ENCODE measurements around the gene RXRA.

RXRA gene

DNA sequence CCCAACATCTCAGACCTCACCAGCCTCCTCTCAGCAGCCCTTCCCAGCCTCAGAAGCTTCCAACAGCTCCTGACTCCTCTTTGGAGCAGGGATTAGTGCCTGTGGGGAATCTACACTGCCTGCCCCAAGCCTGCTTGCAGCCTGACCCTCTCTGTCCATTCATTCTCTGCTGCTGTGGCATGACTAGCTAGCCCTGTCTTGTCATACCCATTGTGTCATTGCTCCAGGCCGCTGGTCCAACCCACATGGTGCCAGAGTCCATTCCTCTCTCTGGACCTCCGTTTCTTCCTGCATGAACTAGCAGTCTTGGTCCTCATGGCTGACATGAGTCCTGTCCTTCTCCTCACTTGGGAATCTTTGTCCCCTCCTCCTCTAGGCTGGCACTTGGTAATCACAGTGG is 12.8 kb upstream of the RXRA start:
- FAIRE-seq, result no peak

DNA sequence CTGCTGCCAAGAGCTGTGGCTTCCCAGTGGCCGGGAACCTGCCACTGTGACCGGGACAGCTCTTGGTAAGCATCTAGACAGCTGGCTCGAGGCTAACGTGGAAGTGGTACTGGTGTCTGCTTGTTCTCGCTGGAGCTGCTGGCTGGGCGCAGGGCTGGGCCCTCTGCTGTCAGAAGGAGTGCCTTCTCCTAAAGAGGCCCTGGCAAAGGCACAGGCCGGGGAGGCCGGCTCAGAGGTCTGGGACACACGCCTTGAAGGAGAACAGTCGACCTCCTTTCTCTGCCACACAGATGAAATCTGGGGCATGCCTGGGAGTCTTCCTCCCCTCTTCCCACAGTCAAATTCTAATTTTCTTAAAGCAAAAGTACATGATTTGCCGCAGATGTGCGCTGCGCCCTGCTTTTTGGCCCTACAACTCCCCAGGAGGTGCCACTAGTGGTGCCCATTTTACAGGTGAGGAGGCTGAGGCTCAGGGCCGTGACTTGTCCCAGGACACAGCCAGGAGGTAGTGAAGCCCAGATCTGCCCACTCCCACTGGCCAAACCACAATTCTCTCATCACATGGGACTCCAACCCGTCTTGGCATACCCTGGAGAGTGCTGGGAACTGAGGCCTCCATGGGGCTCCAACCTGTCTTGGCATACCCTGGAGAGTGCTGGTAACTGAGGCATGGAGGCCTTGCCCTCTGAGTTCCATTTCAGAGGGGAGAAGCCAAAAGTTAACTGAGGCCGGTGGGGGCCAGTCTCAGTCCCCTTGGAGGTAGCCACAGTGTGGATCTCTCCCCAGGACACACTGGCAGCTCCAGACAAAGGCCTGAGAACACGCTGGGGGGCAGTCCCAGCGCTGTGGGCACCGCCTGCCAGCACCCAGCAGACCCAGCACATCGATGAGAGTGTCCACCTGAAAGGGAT is 12.0 kb upstream of the RXRA start:
- no peak for FAIRE-seq

DNA sequence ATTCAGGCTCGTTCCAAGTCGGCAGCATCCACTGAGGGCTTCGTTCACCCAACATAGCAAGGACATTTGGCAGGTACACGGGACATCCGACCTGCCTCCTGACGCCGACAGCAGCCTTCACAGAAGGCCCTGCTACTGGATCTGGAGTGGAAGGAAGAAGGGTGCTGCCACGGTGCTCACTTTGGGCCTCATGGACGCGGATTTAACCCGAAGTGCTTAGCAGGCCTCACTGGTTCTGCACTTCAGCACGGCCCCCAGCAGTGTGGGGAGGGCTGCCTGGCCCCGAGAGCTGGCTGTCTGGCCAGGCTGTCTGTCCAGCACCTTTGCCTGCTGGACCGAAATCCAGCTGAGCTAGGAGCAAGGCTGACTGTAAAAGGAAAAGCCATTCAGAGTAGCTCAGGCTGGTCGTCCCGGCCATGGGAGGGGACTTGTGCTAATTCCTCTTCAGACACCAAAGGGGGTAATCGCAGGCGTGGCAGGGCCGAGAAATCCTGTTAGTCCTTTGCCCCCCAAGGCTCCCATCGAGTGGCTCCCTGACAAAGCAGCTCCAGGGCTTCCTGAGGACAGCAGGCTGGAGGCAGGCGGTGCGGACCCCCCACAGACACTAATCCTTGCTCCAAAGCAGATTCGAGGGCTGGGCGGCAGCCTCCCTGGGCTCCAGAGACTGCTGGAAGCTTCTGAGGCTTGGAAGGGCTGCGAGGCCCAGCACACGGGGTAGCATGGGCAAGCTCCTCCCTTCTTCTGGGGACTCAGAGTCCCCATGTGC is 11.1 kb upstream of the RXRA start:
- FAIRE-seq, result no peak

- FAIRE-seq, result no peak
Observed at GRCh38 chr9:134315716-134316448, 10.4 kb upstream of the RXRA start.

DNA sequence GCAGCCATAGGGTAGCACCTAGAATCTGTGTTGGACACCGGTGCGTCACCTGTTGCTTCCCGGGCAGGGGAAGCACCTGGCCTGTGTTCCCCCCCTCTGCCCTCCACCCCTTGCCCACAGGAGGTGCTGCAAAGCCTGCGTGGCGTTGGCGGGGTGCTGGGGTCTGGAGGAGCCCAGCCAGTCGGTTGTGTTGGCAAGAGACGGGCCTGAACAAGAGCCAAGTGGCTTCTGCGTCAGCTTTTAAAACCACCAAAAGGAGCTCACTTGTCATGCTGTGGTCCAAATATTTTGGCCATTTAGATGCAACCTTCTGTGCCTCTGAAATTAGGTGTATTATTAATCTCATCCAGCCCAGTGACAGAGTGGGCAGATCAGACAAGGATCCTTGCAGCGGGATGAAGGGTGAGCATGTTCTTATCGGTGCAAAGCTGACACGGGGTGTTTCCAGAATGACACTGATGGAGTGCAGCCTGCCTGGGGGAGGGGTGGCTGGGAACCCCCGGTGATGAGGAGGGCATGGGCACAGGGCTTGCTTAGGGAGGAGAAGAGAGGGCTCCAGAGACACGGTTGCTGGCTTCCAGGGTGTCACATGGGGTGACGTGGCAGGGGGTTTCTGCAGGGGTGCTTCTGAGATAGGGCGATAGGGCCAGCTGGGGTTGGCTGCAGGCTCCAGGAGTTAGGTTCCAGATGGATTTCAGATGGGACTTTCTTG is 9.7 kb upstream of the RXRA start:
- no peak for FAIRE-seq

DNA sequence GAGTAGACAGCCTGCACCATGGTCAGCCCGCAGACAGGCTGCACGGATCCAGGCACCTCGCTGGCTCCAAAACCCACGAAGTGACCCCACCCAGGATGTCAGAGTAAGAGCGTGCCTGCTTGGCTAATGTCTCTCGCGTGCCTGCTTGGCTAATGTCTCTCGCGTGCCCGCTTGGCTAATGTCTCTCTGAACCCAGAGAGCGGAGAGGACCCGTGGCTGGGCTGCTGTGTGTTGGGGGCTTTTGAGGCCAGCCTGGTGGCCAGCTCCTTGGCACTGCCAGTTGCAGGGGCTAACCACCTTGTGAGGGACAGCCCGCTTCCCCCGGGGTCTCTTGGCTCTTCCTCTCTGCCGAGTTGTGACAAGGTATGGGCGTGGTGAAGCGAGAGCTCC is 8.9 kb upstream of the RXRA start:
- no peak for FAIRE-seq

GRCh38 chr9:134317790-134318414 is 8.4 kb upstream of the RXRA start:
- no peak for FAIRE-seq

DNA sequence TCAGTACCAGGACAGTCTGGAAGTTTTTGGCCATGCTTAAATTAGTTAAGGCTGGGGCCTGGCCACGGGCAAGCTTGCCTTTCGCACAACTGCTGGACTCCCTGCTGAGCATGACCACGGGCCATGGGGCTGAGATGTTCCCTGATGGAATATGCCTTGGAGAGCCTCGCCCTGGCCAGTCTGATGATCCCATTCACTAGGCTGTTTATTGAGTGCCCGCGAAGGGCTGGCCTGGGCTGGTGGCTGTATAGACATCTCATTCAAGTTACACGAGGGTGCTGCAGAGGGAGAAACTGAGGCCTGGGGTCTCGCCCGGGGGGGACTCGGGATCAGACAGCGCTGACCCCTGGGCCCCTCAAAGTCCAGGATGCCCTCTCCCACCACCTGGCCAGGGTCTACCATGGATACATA is 7.8 kb upstream of the RXRA start:
- no peak for FAIRE-seq

DNA sequence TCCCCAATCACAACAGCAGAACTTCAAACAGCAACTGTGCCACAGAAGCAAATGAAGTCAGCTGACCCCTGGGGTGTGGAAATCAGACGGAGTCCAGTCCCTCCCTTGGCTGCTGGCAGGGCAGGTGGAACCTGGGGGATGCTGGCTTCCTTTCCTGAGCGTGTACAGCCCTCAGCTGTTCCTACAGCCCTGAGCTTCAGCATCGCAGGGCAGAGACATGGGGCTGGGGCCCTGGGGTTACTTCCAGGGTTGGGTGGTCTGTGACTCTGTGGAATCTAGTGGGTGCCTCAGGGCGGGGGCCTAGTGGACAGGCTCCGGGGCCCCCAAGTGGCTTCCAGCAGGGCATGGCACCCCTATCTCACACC is 7.3 kb upstream of the RXRA start:
- FAIRE-seq, result no peak

GRCh38 chr9:134319306-134320125 is 6.7 kb upstream of the RXRA start:
- FAIRE-seq, result no peak

DNA sequence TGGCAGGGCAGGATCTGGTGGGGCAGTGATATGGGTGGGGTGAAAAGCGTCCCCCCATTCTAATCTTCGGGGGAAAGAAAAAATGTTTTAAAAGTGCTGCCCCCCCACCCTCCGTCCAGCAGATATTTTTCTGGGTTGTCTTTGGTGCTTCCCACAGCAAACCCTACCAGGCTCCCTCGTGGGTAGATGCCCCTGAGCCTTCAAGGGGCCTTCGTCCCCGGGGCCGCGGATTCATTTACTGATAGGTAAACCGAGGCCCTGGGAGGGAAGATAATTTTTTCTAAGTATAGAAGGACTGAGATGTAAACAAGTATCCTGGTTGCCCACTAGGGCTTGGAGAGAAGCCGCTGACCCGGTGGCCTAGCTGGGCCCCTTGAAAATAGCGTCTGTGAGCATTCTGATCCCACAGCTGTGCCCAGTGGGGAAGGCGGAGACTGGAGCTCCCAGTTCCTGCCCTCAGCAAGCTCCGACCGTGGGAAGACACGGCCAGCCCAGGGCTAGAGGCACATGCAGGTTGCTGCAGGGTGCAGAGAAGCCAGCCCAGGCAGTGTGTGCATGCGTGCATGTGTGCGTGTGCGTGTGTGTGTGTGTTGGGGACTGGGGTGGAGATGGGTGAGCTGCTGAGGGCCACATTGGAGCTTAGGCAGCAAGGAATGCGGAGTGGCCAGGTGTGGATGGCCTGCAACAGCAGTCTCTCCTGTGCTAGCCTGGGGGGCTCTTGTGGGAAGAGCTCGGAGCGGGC is 6.0 kb upstream of the RXRA start:
- no peak for FAIRE-seq

DNA sequence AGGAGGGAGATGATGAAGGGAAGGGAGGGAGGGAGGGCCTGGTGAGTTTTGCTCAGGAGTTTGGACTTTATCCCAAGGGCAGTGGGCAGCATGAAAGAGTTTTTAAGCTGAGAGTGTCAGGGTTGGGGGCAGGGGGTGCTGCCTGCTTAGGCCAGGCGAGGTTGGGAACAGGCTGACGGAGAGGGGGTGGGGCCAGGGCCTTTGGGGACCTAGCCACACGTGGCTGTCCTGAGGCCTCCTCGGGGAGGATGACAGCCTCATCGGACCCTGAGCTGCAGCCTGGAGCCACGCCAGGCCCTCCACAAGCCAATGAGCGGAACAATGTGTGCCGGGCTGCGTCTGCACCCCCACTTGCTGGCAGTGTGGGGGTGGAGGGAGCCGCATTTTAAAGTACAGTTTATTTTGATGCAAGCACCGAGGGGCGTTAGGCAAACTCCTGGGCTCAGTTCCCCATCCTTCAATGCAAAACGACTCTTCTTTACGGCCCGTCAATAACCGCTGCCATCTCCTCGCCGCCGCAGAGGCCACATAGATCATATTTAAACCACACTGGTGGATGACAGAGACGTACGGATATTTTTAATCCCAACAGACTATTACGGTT is 5.3 kb upstream of the RXRA start:
- no peak for FAIRE-seq

- no peak for FAIRE-seq
Observed at GRCh38 chr9:134321531-134321930, 4.7 kb upstream of the RXRA start.

DNA sequence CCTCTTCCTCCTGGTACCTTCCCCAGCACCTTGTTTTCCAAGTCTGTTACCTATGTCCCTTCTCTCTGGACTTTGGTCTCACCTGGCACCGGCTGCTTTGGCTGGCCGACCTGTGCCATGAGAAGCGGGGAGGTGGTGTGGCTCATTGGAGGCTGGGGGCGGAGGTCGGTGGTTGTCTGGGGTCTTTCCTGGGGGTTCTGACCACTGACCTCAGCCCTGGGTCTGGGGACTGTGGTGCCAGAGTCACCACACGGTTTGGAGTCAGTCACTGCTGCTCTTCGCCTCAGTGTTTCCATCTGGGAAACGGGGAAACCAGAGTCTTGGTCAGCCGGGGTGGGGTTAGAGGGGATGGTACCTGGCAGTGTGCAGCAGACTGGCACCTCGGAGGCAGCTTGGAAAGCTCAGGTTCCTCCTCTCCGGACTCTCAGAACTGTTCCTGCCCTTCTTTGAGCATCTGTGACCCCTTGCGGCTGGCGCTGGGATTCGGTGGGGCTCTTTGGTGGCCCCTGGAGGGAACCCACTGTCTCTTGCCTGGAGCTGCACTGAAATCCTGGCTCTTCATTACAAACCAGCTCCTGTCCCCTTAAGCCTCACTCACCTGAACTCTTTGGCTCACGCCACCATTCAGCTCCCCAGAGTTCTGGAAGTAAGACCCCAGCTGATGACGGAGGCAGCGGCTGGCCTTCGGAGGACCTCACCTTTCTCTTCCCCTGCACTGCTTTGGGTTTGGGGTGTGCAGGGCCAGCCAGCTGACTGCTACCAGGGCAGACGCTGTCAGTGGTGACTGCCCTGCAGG is 4.1 kb upstream of the RXRA start:
- FAIRE-seq, result no peak

GRCh38 chr9:134322781-134323241 is 3.4 kb upstream of the RXRA start:
- FAIRE-seq, result no peak

GRCh38 chr9:134323741-134324358 is 2.4 kb upstream of the RXRA start:
- FAIRE-seq, result no peak

DNA sequence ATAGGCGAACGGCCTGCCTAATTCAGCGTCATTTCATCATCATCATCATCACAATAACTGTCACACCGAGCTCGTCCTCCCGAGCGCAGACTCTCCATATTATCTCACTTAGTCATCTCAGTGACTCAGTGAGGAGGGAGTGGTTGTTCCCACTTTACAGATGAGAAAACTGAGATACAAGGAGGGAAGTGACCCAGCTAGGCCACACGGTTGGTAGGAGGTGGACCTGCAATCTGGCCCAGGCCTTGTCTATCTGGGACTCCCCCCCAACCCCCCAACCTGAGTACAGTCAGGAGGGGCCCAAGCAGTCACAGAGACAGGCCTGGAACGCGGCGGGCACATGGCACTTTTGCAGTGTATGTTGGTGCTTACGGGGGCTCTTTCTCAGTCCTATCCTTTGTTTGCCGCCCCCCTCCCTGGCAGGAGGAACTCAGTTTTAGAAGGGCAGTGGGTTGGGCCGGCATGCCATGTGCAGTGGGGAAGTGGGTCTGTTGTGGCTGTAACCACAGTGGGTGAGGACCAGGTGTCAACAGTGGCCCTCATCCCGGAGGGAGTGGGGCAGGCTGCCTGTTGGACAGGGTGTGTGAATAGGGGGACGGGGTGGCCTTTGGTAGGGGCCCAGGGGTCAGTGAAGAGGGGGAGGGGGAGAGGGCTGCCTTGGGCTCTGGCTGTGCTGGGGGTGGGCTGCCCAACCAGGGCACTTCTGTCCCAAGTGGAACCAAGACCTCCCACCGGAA is 1.7 kb upstream of the RXRA start:
- no peak for FAIRE-seq
